HG03520 (cell line): Measurements from ENCODE around the gene GTF3C6.
A peak's percentile ranks its signal among the peaks of the same experiment; 100 is the strongest.
"Not testable (repeated sequence)": the region's sequence is repeated elsewhere in the genome, so short reads cannot be mapped to it uniquely, and the experiment has no call there.

Source experiments
- ATAC-seq: cut with Tn5 transposase; IDR thresholded peaks from one replicate; pipeline ENCODE4 v1.9.1; 2021; ENCODE audit warnings: mild to moderate bottlenecking, moderate library complexity; ENCODE audit not compliant: unreplicated experiment

The GTF3C6 gene, protein sequence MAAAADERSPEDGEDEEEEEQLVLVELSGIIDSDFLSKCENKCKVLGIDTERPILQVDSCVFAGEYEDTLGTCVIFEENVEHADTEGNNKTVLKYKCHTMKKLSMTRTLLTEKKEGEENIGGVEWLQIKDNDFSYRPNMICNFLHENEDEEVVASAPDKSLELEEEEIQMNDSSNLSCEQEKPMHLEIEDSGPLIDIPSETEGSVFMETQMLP

DNA sequence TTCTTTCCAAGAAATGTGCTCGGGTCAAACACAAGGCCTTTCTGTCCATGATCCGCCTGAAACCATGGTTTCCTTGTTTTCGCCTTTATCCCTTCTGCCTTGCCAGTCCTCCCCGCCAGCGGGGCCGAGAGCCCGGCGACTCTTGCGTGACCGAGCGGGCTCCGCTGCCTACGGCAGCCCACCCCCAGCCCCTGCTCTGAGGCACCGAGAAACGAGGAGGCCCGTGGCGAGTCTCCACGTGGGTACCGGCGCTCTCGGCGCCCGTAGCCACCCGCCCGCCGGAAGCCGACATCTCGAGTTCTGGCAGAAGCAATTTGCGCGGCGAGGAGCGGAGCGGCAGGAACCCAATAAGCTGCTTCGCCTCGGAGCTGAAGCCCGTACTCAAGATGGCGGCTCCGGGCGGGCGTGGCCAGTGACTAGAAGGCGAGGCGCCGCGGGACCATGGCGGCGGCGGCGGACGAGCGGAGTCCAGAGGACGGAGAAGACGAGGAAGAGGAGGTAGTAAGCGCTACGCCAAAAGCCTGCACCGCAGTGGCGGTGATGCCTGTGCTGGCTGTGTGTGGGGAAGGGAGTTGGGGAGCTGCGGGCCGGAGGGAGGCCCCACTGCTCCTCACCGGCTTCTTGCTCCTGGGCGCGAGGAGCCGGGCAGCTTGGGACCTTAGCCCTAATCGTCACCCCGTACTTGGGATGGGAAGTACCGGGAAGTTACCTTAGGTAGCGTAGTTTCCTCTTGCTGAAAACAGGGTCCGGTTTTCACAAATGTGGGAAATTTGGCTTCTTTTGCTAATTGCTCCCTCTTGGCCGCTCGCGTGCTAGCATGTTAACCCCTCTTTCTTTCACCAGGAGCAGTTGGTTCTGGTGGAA lies at the start of gene GTF3C6:
Gene GTF3C6 (plus strand): TSS at position 378 of the 864 bp plus-strand sequence. CDS start 64 bp downstream, at position 442.
- ATAC-seq: peak; percentile 97

DNA sequence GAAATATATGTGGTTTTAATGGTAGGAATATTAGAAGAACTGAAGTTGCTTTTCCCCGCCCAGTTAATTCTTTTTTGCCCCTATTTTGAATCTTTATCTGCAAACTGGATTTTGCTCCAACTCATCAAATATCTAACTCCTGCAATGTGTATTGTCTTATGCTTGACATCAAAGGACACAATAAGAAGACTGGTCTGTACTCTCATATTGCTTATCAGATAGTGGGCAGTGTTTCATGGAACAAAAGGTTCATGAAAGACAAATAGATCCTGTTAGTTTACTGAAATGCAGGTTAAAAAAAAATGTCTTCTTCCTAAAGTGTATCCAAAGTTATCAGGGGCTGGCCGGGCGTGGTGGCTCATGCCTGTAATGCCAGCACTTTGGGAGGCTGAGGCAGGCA lies 27.7 kb upstream of the GTF3C6 start:
- no peak for ATAC-seq

DNA sequence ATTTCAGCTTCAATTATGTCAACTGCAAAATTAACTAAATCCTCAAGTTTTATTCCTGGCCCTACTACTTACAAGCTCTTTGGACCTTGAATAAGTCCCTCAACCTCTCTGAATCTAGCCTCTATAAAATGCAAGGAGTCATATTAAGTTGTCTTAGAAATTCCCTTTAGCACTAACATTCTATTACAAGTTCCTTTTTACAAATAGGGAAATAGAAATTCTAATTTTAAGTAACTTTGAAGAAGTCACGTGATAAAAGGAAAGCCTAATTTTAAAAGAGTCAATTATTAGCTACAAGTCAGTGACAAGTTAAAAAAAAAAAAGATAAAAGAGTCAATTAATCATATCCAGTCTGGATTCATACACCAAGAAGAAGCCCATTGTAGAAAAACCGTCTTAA lies 24.6 kb upstream of the GTF3C6 start:
- no peak for ATAC-seq

- ATAC-seq: no peak
These were observed 24.1 kb upstream of the GTF3C6 start for GRCh38 chr6:110934381-110934898.

DNA sequence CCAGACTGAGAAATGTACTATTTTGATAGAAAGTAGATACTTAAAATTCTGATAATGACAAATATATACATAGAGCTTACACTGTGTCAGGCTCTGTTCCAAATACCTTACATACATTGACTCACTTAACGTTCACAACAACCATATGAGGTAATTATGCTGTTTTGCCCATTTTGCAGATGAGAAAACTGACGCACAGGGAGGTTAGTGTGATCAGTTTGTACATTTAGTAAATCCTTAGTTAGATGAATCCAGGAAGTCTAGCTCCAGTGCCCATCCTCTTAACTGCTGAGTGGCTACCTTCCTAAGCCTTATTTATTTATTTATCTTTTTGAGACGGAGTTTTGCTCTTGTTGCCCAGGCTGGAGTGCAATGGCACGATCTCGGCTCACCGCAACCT lies 23.3 kb upstream of the GTF3C6 start:
- no peak for ATAC-seq

GRCh38 chr6:110938171-110938570 lies 20.3 kb upstream of the GTF3C6 start:
- ATAC-seq: no peak

DNA sequence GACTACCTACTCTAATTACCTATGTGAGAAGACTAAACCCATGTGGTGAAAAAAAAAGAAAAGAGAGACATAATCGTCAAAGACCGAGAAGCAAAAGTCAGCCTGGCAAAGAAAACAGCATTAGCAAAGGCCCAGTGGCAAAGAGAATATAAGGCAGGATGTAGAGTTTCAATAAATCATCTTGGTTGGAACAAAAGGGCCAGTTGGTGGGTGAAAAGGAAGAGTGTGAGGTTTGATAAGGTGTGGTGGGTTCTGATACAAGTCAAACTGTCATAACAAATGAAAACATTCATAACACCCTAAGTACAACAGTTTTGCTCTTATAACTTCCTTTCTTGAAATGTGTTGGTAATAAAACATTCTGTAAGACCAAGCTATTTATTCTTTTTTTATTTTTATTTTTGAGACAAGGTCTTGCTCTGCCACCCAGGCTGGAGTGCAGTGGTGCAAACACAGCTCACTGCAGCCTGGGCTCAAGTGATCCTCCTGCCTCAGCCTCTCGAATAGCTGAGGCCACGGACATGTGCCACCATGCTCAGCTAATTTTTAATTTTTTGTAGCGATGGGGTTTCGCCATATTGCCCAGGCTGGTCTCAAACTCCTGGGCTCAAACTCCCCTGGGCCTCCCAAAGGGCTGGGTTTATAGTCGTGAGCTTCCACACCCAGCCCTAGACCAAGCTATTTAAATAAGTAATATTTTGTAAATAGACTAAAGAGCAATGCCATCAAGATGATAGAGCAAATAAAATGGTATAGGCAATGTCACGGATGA lies 18.9 kb upstream of the GTF3C6 start:
- no peak for ATAC-seq

DNA sequence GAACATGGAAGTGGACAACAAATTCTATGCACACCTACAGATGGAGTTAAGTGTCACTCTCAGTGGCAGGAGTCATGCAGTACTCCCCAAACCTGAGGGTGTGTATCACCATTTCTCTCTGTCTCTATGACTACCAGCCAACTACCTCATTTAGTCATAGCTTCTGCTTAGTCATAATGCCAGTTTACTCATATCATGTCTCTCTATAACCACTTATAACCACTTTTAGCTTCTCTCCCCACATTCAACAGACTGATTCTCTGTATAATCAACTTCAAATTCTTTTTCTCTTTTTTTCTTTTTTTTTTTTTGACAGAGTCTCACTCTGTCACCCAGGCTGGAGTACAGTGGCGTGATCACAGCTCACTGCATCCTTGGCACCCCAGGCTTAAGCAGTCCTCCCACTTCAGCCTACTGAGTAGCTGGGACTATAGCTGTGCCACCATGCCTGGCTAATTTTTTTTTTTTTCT lies 13.8 kb upstream of the GTF3C6 start:
- peak; percentile 99 for ATAC-seq

DNA sequence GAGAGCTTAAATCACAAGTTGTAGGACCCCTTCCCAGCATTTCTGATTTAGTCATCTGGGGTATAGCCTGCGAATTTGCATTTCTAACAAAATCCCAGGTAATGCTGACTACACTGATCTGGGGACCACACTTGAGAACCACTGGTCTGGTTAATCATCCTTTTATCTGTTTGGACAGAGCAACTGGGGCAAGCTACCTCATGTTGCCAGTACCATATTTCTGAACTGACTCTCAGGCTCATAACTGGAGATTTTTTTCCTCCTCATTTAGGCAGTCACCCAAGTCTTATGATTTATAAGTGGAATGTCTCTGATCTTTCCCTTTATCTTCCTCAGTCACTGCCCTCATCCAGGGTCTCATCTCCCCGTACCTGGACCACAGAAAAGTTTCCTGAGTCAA lies 12.0 kb upstream of the GTF3C6 start:
- no peak for ATAC-seq

DNA sequence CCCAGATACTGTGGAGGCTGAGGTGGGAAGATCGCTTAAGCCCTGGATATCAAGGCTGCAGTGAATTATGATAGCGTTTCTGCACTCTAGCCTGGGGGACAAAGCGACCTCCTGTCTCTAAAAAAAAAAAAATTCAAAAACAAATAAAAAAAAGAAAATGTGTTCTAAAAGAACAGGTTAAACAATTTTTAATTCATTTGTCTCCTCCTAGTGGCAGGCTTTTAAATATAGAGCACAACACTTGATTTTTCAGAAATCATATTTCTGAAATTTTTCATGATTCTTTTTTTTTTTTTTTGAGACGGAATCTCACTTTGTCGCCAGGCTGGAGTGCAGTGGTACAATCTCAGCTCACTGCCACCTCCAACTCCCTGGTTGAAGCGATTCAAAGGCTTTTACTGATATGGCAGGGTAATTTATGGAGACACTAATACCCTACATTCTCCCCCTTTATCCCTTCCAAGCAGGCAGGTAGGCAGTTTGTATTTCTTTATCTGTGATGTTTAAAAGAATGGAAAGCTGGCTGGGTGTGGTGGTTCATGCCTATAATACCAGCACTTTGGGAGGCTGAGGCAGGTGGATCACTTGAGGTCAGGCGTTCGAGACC lies 8.7 kb upstream of the GTF3C6 start:
- ATAC-seq: no peak

DNA sequence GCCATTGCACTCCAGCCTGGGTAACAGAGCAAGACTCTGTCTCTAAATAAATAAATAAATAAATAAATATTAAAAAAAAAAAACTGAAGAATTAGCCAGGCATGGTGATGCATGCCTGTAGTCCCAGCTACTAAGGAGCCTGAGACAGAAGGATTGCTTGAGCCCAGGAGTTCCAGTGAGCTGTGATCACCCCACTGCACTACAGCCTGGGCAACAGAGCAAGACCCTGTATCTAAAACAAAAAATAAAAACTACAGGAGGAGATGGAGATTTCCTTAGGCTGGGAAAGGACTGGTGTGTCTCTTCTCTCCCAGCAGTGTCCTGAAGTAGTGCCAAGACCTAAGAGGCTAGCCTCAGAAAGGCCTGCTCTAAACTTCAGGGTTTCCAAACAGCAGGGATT lies 8.1 kb upstream of the GTF3C6 start:
- no peak for ATAC-seq

DNA sequence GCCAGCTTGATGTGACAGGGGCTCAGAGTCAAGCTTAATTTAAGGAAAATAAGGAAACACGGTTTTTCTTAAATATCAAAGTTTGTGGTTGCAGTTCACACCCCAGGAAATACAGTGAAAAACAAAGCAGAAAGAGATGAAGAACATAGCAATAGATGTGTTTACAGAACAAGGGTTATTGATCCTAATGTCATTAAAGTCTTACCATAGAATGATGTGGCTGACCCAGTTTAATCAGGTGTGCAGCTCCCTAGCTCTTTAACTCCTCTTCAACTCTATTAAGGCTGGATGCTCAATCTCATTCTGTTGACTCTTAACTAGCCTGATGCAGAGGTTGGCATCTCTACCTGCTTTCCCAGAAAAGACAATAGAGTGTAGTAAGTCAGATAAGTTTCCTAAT lies 7.5 kb upstream of the GTF3C6 start:
- ATAC-seq: no peak

GRCh38 chr6:110951986-110952794 lies 6.3 kb upstream of the GTF3C6 start:
- no peak for ATAC-seq

- ATAC-seq: no peak
These were observed 4.7 kb upstream of the GTF3C6 start for GRCh38 chr6:110953633-110954303.

DNA sequence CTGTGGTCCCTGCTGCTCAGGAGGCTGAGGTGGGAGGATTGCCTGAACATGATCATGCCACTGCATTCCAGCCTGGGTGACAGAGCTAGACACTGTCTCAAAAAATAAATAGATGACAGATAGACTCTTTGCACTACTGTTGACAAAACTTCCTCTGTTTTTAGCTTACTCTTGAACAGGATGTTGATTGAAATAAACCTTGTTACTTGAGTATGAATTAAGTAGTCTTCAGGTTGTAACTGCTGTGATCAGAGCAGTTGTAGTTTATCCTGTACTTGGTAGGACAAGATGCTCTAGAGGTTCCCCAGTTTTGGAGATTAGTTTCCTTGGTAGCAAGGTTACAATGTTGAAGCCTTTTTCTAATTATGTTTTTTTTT lies 1.5 kb downstream of the GTF3C6 start:
- ATAC-seq: no peak

DNA sequence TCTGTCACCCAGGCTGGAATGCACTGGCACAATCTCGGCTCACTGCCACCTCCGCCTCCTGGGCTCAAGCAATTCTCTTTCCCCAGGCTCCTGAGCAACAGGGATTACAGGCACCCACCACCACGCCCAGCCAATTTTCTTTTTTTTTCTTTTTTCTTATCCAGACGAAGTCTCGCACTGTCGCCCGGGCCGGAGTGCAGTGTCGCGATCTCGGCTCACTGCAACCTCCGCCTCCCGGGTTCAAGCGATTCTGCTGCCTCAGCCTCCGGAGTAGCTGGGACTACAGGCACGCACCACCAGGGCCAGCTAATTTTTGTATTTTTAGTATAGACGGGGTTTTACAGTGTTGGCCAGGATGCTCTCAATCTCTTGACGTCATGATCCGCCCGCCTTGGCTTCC lies 4.1 kb downstream of the GTF3C6 start:
- ATAC-seq: not testable (repeated sequence)

- ATAC-seq: no peak
These were observed 7.2 kb downstream of the GTF3C6 start for GRCh38 chr6:110965629-110966229.

- ATAC-seq: not testable (repeated sequence)
These were observed 10.2 kb downstream of the GTF3C6 start for GRCh38 chr6:110968661-110969060.

DNA sequence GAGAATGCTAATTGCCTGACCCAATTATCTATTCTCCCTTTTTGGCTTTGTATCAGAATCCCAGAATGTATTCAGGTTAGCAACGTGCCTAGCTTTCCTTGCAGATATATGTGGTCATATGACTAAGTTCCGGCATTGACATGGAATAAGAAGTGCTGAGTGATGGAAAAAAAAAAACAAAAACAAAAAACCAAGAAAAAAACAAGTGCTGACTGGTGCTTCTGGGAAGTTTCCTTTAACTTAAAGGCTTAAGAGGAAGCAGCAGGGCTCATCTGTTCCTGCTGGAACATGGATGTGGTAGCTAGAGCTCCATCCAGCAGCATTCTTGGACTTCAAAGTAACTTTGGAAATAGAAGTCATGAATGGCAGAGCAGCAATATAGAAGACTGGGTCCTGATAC lies 13.0 kb downstream of the GTF3C6 start:
- ATAC-seq: no peak
